Activated gamma-delta T cell (primary cell): ENCODE measurements around the gene SPIRE2.

Source experiments
- DNase-seq: peaks from one replicate; lab custom pipeline; 2025; lab: John Stamatoyannopoulos, UW

Gene SPIRE2

DNA sequence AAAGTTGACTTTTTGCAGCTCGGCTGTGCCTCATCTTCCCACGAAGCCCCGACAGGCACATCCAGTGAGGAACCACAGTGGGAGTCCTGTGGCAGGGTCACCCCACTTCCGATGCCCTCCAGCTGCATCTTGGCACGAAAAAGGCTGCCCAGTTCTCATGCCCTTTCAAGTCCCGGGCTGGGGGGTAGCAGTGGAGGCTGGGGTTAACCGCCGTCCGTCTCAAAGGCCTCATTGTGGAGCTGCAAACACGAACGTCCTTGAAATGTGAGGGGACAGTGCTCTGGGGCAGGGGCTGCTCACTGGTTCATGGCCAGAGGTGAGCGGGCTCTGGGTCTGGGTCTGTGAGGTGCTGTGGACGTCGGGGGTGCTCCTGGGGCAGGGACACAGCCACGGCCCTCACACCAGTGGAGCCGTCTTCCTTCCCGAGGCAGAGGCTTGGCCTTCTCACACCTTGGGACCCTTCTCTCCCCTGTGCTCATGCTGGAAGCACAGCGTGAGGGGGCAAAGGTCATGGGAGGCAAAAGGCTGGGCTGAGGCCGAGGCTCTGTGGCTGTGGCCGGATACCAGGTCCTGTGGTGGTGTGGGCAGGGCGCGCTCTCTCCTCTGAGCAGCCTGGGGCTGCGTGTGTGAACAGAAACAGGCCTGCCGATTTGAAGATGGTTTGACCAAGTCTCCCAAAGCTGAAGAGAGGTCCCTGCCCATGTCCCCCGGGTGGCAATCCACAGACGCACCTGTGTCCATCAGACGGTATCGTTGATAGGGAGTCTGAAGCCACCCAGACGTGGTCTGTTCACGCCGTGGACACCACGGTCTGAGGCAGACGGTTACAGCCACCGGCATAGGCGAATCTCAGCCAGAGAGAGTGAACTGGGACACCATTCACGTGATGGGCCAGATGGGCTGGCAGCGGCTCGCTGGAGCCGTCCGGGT lies 87.3 kb downstream of the SPIRE2 start:
- DNase-seq = no peak

DNA sequence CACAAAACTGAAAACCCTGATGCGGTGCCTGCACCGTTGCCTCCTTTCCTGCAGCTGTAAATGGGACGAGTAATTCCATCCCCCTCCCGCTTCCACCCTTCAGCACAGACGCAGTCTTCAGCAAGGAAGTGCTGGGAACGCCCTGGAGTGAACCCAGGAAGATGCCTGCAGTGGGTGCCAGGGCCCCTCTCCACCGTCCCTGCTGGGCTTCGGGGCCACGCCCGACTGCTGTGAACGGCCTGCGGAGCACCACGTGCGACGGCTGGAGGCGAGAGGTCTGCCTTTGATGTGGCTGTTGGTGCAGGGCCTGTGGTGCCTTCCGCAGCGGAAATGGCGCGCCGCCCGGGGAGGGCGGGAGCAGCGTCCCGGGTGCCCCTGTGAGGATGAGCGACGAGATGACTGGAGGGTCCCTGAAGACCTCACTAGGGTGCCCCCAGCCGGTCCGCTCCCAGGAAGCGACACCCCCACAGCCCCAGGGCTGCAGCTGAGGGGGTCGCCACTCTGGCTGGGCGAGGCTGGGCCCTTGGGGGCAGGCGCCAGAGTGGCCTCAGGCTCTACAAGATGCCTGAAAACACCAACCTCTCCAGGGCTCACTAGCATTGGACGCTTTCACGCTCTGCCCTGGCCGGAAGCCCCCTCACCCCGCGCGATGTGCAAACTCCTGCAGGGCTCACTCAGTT lies 89.6 kb downstream of the SPIRE2 start:
- peak; percentile 76 for DNase-seq

DNA sequence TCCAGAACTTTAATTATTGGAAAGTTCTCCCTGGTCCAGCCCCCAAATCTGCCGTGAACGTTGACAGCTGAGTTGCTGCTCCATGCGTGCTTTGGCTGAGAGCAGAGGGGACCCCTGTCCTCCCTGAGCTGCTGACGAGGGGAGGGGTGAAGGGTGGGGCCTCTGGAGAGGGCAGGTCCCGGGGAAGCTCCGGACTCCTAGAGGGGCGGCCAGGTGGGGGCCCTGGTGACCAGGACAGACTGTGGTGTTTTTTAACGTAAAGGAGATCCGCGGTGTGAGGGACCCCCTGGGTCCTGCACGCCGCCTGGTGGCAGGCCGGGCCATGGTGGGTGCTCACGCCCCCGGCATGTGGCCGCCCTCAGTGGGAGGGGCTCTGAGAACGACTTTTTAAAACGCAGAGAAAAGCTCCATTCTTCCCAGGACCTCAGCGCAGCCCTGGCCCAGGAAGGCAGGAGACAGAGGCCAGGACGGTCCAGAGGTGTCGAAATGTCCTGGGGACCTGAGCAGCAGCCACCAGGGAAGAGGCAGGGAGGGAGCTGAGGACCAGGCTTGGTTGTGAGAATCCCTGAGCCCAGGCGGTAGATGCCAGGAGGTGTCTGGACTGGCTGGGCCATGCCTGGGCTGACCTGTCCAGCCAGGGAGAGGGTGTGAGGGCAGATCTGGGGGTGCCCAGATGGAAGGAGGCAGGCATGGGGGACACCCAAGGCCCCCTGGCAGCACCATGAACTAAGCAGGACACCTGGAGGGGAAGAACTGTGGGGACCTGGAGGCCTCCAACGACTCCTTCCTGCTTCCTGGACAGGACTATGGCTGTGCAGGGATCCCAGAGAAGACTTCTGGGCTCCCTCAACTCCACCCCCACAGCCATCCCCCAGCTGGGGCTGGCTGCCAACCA lies 90.4 kb downstream of the SPIRE2 start, which contains the start of gene MC1R:
Gene MC1R, plus strand, starts transcription at position 410 of the 895 bp plus-strand sequence. Its CDS starts 397 bp downstream, at position 807.
- DNase-seq = no peak

DNA sequence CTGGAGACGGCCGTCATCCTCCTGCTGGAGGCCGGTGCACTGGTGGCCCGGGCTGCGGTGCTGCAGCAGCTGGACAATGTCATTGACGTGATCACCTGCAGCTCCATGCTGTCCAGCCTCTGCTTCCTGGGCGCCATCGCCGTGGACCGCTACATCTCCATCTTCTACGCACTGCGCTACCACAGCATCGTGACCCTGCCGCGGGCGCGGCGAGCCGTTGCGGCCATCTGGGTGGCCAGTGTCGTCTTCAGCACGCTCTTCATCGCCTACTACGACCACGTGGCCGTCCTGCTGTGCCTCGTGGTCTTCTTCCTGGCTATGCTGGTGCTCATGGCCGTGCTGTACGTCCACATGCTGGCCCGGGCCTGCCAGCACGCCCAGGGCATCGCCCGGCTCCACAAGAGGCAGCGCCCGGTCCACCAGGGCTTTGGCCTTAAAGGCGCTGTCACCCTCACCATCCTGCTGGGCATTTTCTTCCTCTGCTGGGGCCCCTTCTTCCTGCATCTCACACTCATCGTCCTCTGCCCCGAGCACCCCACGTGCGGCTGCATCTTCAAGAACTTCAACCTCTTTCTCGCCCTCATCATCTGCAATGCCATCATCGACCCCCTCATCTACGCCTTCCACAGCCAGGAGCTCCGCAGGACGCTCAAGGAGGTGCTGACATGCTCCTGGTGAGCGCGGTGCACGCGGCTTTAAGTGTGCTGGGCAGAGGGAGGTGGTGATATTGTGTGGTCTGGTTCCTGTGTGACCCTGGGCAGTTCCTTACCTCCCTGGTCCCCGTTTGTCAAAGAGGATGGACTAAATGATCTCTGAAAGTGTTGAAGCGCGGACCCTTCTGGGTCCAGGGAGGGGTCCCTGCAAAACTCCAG lies 91.5 kb downstream of the SPIRE2 start:
- DNase-seq = no peak

DNA sequence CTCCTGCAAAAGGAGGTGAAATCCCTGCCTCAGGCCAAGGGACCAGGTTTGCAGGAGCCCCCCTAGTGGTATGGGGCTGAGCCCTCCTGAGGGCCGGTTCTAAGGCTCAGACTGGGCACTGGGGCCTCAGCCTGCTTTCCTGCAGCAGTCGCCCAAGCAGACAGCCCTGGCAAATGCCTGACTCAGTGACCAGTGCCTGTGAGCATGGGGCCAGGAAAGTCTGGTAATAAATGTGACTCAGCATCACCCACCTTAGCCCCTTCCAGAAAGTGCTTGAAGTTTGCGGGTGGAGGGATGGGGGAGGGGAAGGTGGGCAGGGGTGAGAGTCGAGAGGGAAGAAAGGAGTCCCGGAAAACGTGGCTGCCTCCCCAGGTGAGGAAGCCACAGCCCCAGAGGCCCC lies 92.4 kb downstream of the SPIRE2 start:
- DNase-seq = no peak
